ENCODE data around the gene ATF4. TPM values are rescaled to one million over a fixed set of nuclear protein-coding genes. Genes with fewer than 3 reads are reported as not detected.
"Not testable (repeated sequence)": the region's sequence is repeated elsewhere in the genome, so short reads cannot be mapped to it uniquely, and the experiment has no call there.

ATF4 gene
- total RNA-seq, 1 donor from 2014 or later, result 339 TPM

DNA sequence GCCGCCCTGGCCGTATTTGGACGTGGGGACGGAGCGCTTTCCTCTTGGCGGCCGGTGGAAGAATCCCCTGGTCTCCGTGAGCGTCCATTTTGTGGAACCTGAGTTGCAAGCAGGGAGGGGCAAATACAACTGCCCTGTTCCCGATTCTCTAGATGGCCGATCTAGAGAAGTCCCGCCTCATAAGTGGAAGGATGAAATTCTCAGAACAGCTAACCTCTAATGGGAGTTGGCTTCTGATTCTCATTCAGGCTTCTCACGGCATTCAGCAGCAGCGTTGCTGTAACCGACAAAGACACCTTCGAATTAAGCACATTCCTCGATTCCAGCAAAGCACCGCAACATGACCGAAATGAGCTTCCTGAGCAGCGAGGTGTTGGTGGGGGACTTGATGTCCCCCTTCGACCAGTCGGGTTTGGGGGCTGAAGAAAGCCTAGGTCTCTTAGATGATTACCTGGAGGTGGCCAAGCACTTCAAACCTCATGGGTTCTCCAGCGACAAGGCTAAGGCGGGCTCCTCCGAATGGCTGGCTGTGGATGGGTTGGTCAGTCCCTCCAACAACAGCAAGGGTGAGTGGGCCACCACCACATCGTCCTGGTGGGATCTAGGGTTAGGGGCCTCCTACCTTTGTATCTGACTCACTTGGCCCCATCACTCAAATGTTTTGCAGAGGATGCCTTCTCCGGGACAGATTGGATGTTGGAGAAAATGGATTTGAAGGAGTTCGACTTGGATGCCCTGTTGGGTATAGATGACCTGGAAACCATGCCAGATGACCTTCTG is 934 bp downstream of the ATF4 start:
- Mint-ChIP-seq H3K4me1 (ENCODE audit: low read depth) (peaks cover 49% of the 10 kb centered on the region), H3K4me3 (ENCODE audit: low read depth) (peak overlapping the region; percentile 96), H3K36me3 (ENCODE audit: low read depth) (peaks cover 76% of the 10 kb centered on the region), H3K27ac (peak overlapping the region; percentile 98)
- H3K9me3 Mint-ChIP-seq; H3K27me3 Mint-ChIP-seq (ENCODE audit: low read depth); DNase-seq (ENCODE audit: low spot score); intact Hi-C loops (cut with micrococcal nuclease): not testable (repeated sequence)

DNA sequence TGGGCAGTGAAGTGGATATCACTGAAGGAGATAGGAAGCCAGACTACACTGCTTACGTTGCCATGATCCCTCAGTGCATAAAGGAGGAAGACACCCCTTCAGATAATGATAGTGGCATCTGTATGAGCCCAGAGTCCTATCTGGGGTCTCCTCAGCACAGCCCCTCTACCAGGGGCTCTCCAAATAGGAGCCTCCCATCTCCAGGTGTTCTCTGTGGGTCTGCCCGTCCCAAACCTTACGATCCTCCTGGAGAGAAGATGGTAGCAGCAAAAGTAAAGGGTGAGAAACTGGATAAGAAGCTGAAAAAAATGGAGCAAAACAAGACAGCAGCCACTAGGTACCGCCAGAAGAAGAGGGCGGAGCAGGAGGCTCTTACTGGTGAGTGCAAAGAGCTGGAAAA is 1.7 kb downstream of the ATF4 start:
- H3K27me3 Mint-ChIP-seq (ENCODE audit: low read depth); intact Hi-C loops (cut with micrococcal nuclease); H3K9me3 Mint-ChIP-seq; DNase-seq (ENCODE audit: low spot score): not testable (repeated sequence)
- Mint-ChIP-seq H3K4me1 (ENCODE audit: low read depth) (peaks cover 51% of the 10 kb centered on the region), H3K4me3 (ENCODE audit: low read depth) (peak overlapping the region; percentile 96), H3K27ac (peak overlapping the region; percentile 98), H3K36me3 (ENCODE audit: low read depth) (peaks cover 73% of the 10 kb centered on the region)

DNA sequence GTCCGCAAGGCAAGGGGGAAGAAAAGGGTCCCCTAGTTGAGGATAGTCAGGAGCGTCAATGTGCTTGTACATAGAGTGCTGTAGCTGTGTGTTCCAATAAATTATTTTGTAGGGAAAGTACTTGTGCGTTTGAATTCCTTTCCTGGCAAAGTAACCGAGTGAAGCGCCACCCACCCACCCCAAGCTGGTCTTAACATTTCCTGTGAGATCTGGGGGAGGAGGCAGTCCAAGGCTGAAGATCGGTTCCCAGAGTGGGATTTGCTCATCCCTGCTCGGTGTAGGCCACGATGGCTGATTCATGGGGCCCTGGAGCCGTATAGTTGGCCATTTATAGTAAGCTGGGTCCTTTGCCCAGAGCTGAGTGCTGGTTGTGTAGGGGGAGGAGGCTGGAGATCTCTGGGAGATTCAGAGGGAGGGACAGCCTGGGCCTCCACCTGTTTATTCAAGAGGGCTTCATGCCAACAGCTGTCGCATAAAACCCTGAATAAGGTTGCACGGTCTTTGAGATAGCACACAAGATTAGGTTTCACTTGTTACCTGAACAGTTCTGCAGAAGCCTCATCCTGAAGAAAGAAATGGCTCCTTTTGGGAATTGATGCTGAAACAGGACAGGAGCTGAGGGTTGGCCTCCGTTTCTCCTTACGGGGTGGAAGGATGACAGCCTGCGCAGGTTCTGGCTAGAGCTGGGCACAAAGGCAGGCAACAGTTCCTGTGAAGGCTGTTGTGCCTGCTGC is 2.4 kb downstream of the ATF4 start:
- Mint-ChIP-seq H3K4me3 (ENCODE audit: low read depth) (peak overlapping the region; percentile 96), H3K4me1 (ENCODE audit: low read depth) (peaks cover 56% of the 10 kb centered on the region), H3K27ac (peak overlapping the region; percentile 98), H3K9me3 (no peaks in the 10 kb centered on the region), H3K36me3 (ENCODE audit: low read depth) (peaks cover 72% of the 10 kb centered on the region), H3K27me3 (ENCODE audit: low read depth) (no peaks in the 10 kb centered on the region)
- intact Hi-C loops (cut with micrococcal nuclease), result no loop called here
- no peak for DNase-seq (ENCODE audit: low spot score)

DNA sequence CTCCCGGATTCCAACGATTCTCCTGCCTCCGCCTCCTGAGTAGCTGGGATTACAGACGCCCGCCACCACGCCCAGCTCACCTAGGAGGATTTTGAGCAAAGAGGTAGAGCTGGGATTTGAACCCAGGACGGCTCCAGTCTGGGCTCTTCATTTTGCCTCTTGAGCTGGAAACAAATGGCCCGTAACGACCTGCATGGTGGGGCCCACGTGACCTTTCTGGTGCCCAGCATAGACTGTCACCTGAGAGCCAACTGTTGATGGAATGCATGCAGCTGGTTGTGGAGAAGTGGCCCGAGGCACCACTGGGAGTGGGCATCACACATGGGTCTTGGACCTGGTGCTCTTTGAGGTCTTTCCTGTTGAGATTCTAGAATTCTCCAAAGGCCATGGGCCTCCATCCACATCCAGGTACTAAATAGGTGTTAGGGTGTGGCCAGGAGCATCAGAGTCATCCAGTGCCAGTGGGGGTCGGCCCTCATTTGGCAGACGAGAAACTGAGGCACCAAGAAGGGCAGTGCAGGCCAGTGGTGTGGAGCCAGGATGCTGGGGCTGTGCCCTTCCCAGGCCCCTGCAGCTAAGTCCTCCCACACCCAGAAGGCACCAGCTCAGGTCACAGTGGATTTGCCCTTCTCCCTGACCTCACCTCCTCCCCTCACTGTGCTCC is 3.9 kb downstream of the ATF4 start:
- H3K4me3 Mint-ChIP-seq (ENCODE audit: low read depth), result peak overlapping the region; percentile 43
- H3K27me3 Mint-ChIP-seq (ENCODE audit: low read depth), result no peaks in the 10 kb centered on the region
- H3K27ac Mint-ChIP-seq, result peak overlapping the region; percentile 57
- H3K9me3 Mint-ChIP-seq, result no peaks in the 10 kb centered on the region
- DNase-seq (ENCODE audit: low spot score), result no peak
- H3K4me1 Mint-ChIP-seq (ENCODE audit: low read depth), result peaks cover 53% of the 10 kb centered on the region
- intact Hi-C loops (cut with micrococcal nuclease), result no loop called here
- H3K36me3 Mint-ChIP-seq (ENCODE audit: low read depth), result peaks cover 79% of the 10 kb centered on the region

DNA sequence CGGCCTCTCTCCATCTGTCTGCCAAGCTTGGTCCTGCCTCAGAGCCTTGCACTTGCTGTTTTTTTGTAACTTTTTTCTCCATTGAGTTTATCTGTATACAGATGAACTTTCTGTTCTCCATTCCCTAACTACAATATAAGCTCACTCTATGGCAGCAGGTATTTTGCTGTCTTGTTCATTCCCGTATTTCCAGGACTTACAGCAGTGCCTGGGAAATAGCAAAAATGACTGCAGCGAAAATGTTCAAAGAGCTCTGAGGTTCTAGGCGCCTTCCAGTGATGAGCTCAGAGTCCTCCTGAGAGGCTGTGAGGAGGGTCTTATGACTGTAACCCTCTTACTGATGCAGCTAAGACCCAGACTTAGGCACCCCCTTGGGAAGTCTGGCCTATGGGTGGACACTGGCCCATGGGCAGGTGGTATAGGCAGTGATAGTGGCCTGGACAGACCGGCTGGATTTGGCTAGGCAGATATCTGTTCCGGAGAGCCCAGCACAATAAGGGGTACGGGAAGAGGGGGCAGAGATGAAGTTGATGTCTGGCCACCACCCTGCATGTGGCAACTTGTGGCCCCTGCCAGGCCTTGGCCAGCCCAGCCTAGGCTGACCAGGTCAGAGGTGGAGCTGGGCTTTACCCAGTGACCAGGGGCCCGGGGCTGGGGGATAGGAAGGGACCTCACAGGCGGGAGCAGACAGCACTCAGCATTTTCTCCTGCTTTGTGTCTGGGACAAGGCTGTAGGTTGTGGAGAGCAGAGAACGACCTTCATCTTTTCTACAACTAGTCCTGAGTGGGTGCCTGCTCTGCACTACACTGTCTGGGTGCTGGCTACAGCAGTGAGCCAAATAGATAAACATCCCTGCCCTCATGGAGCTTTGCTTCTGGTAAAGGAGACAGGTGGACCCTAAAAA is 4.6 kb downstream of the ATF4 start:
- Mint-ChIP-seq H3K27me3 (ENCODE audit: low read depth) (no peaks in the 10 kb centered on the region), H3K9me3 (no peaks in the 10 kb centered on the region), H3K27ac (peak overlapping the region; percentile 81), H3K4me3 (ENCODE audit: low read depth) (peak overlapping the region; percentile 43), H3K4me1 (ENCODE audit: low read depth) (peaks cover 60% of the 10 kb centered on the region), H3K36me3 (ENCODE audit: low read depth) (peaks cover 87% of the 10 kb centered on the region)
- DNase-seq (ENCODE audit: low spot score), result no peak
- intact Hi-C loops (cut with micrococcal nuclease), result no loop called here

DNA sequence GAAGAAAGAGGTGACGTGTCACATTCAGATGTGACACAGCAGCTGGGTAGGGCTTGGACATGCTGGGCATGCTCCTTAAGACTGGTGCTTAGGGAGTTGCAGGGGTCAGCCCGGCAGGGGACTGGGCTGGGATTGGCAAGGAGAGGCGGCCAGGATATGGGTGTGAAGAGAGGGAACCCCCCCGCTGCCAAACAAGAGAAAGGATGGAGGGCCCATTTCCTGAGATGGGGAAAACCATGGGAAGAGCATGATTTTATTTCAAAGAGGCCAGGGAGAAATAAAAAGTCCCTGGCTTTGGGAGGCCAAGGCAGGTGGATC is 5.3 kb downstream of the ATF4 start:
- no peak for DNase-seq (ENCODE audit: low spot score)
- Mint-ChIP-seq H3K27me3 (ENCODE audit: low read depth) (no peaks in the 10 kb centered on the region), H3K9me3 (no peaks in the 10 kb centered on the region), H3K4me1 (ENCODE audit: low read depth) (peaks cover 65% of the 10 kb centered on the region), H3K36me3 (ENCODE audit: low read depth) (peaks cover 88% of the 10 kb centered on the region), H3K4me3 (ENCODE audit: low read depth) (peak overlapping the region; percentile 49), H3K27ac (peak overlapping the region; percentile 81)
- intact Hi-C loops (cut with micrococcal nuclease), result no loop called here

DNA sequence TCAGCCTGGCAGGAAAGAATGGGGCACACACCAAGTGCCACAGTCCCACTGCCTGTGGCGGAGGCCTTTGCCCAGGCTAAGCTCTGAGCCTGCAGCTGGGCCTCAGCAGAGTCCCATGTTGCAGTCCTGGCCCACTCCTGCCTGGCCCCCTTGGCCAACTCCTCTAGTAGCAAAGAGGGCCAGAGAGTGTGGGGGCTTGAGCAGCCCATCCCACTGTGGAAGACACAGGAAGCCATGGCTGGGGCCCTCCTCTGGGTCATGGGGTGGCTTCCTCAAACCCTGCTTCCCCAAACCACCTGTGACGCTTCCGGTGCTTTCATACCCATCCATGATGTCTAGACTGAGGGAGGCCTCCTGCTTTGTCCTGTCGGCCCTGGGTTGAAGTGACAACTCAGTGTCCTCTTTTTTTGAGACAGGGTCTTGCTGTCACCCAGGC is 6.4 kb downstream of the ATF4 start:
- Mint-ChIP-seq H3K27ac (peak overlapping the region; percentile 33), H3K27me3 (ENCODE audit: low read depth) (no peaks in the 10 kb centered on the region)
- no peak for DNase-seq (ENCODE audit: low spot score)

DNA sequence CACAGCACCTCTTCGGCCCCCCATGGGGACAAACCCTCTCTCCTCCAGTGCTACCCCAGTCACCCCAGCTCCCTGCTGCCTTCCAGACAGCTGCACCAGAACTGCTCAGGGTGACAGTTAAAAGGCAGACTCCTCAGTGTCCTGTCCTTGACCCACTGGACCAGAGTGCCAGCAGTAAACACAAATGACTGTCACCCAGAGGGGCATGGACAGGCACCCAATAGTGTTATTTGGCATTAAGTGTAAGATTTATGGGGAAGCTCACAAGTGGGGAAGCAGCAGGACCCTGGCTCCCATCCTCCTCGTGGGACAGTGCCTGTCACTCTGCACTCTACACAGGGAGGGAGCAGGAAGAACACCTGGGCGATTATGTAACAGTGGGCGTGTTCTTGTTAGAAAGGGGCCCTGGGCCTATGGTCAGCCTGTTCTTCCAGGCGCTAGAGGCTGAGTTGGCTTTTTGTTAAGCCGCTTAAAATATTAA is 7.2 kb downstream of the ATF4 start:
- peaks cover 70% of the 10 kb centered on the region for H3K4me1 Mint-ChIP-seq (ENCODE audit: low read depth)
- DNase-seq (ENCODE audit: low spot score), result no peak
- H3K4me3 Mint-ChIP-seq (ENCODE audit: low read depth), result no peak overlapping the region
- H3K27ac Mint-ChIP-seq, result peak overlapping the region; percentile 70
- intact Hi-C loops (cut with micrococcal nuclease), result no loop called here
- no peaks in the 10 kb centered on the region for H3K9me3 Mint-ChIP-seq
- H3K27me3 Mint-ChIP-seq (ENCODE audit: low read depth), result no peaks in the 10 kb centered on the region
- peaks cover 86% of the 10 kb centered on the region for H3K36me3 Mint-ChIP-seq (ENCODE audit: low read depth)

More for the DNA sequence above, 6.4 kb downstream of the ATF4 start:
- Mint-ChIP-seq H3K4me3 (ENCODE audit: low read depth) (no peak overlapping the region), H3K4me1 (ENCODE audit: low read depth) (peaks cover 74% of the 10 kb centered on the region), H3K36me3 (ENCODE audit: low read depth) (peaks cover 88% of the 10 kb centered on the region), H3K9me3 (no peaks in the 10 kb centered on the region)
- intact Hi-C loops (cut with micrococcal nuclease), result no loop called here

DNA sequence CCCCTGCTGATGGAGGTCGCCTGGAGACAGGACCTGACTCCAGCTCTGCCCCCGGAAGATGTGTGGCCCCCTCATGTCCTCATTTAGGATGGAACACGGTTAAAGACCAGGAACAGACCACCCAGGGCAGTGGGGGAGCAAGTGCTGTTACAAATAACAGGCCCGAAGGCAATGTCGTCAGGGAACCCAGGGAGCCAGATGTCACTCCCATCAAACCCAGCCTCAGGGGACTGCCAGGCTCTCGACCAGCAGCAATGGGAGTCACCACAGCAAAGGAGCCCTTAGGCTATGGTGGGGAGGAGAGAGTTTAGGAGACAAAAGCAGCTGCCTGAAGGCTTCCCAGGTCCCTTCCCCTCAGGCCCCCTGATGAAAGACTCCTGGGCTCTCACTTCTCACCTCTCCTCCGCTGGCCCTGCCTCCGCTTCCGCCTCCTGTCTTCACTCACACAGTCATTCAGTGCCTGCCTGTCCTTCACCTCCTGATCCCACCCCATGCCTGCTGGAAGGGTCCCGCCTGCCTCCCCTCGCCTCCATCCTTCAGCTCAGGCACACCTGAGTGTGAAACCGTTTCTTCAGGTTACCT is 7.8 kb downstream of the ATF4 start:
- intact Hi-C loops (cut with micrococcal nuclease), result no loop called here
- Mint-ChIP-seq H3K4me3 (ENCODE audit: low read depth) (peak overlapping the region; percentile 50), H3K9me3 (no peaks in the 10 kb centered on the region), H3K27ac (no peak overlapping the region), H3K36me3 (ENCODE audit: low read depth) (peaks cover 82% of the 10 kb centered on the region), H3K4me1 (ENCODE audit: low read depth) (peaks cover 67% of the 10 kb centered on the region), H3K27me3 (ENCODE audit: low read depth) (no peaks in the 10 kb centered on the region)
- DNase-seq (ENCODE audit: low spot score), result no peak

DNA sequence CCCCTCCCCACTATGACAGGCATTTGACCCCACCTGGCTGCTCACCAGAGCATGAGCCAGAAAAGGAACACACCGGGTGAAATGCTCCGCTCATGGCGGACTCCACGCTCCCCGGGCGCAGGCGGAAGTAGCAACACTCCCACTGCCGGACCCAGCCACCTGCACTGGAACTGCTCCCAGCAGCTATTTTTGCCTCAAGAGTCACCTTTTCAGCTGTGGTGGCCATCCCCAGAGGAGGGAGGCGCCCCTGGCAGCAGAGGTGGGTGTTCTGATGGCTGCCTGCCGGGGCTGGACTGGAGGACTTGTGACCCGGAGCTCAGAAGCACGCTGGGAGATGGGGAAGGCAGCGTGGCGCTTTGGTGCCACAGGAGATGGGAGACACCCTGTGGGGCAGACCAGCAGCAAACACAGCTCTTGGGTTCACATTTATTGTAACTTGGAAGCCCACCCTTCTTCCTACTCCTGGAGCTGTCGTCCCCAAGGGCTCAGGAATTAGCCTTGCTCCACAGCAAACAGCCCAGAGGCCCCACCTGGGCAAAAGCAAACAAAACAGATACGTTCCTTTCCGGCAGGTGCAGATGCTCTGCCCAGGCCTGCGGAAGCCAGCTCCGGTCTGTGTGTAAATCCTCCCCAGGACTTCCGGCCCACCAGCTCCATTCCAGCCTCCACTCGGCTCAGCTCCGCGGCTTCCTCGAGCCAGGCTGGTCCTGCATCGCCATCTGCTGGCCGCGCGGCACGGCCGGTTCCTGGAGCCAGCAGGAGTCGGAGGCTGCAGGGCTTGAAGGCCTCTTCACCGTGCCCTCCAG is 8.5 kb downstream of the ATF4 start:
- H3K4me1 Mint-ChIP-seq (ENCODE audit: low read depth), result peaks cover 66% of the 10 kb centered on the region
- H3K27ac Mint-ChIP-seq, result no peak overlapping the region

DNA sequence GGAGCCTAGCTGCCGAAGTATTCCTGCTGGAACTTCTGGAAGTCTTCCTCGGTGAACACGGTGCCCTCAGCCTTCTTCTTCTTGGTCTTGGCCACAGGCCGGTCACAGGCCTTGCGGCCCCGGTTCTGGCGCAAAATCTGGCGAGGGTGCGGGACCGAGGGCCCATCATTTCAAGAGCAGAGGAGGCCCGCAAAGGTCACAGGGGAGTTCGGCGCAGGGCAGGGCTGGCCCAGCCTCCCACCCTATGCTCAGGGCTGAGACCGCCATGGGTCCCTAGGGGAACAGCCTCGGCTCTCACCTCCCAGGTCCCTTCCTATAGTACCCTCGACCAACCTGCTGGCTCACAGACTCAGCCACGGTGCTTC is 9.1 kb downstream of the ATF4 start:
- H3K27ac Mint-ChIP-seq, result no peak overlapping the region
- no peak for DNase-seq (ENCODE audit: low spot score)
- intact Hi-C loops (cut with micrococcal nuclease), result loop anchor here (1.0 kb wide), 1 partner anchor 36 kb away; no protein-coding TSS in a partner anchor
- peaks cover 65% of the 10 kb centered on the region for H3K4me1 Mint-ChIP-seq (ENCODE audit: low read depth)
- H3K4me3 Mint-ChIP-seq (ENCODE audit: low read depth), result peak overlapping the region; percentile 30
- H3K9me3 Mint-ChIP-seq, result no peaks in the 10 kb centered on the region
- no peaks in the 10 kb centered on the region for H3K27me3 Mint-ChIP-seq (ENCODE audit: low read depth)
- H3K36me3 Mint-ChIP-seq (ENCODE audit: low read depth), result peaks cover 71% of the 10 kb centered on the region

More for the DNA sequence above, 8.5 kb downstream of the ATF4 start:
- Mint-ChIP-seq H3K9me3 (no peaks in the 10 kb centered on the region), H3K4me3 (ENCODE audit: low read depth) (peak overlapping the region; percentile 50), H3K36me3 (ENCODE audit: low read depth) (peaks cover 77% of the 10 kb centered on the region), H3K27me3 (ENCODE audit: low read depth) (no peaks in the 10 kb centered on the region)
- intact Hi-C loops (cut with micrococcal nuclease), result loop anchor here (1.0 kb wide), 1 partner anchor 36 kb away; no protein-coding TSS in a partner anchor
- peak; percentile 87 for DNase-seq (ENCODE audit: low spot score)

Measured in activated T-helper 2 cell treated with anti-CD3 and anti-CD28 coated beads, Interferon-gamma antibody, Interleukin-2, Interleukin-4, amounts not matched to agents 10 μg/mL and 5 μg/mL and 100 μg/mL, durations not matched to agents 14 hours and 24 hours and 36 hours (primary cell).